ENCODE measurements around the gene PLG. TPM values are rescaled to one million over a fixed set of nuclear protein-coding genes. Genes with fewer than 3 reads are reported as not detected.
"Not testable (repeated sequence)": the region's sequence is repeated elsewhere in the genome, so short reads cannot be mapped to it uniquely, and the experiment has no call there.

The PLG gene
- total and polyA plus RNA-seq, 2 experiments from 2014 or later, result 0.71 TPM; not detected in 1

GRCh38 chr6:160667639-160668481 lies 34.2 kb upstream of the PLG start:
- no peak for TF ChIP-seq CTCF (IDR thresholded peaks at IDR 0.05; ENCODE audit: low read depth, low read length)
- H3K27me3 ChIP-seq, result no peaks in the 10 kb centered on the region
- peak in 1 of 2 donors; percentile 2 for DNase-seq (ENCODE audit: low read depth in 1 of 2, low spot score in 1 of 2)
- H3K36me3 ChIP-seq, result no peaks in the 10 kb centered on the region
- H3K4me1 ChIP-seq (ENCODE audit: low read depth), result no peaks in the 10 kb centered on the region
- H3K27ac ChIP-seq, result no peak overlapping the region
- H3K4me3 ChIP-seq, result no peak overlapping the region
- H3K9me3 ChIP-seq (ENCODE audit: low read depth), result no peaks in the 10 kb centered on the region

DNA sequence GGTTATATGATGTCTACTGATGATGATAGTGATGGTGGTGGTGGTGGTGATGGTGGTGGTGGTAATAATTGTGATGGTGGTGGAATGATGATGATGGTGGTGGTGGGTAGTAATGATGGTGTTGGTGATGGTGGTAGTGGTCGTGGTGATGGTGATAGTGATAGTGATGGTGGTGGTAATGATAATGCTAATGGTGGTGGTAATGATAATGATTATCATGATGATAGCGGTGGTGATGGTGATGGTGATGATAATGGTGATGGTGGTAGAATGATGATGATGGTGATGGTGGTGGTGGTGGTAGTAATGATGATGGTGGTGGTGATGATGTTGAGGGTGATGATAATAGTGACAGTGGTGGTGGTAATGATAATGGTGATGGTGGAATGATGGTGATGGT lies 33.5 kb upstream of the PLG start:
- H3K4me1 ChIP-seq (ENCODE audit: low read depth), result no peaks in the 10 kb centered on the region
- no peaks in the 10 kb centered on the region for H3K27me3 ChIP-seq
- H3K9me3 ChIP-seq (ENCODE audit: low read depth), result no peaks in the 10 kb centered on the region
- no peak for DNase-seq (ENCODE audit: low read depth in 1 of 2, low spot score in 1 of 2)
- no peak for TF ChIP-seq CTCF (IDR thresholded peaks at IDR 0.05; ENCODE audit: low read depth, low read length)
- no peaks in the 10 kb centered on the region for H3K36me3 ChIP-seq
- H3K27ac ChIP-seq, result no peak overlapping the region
- H3K4me3 ChIP-seq, result no peak overlapping the region

DNA sequence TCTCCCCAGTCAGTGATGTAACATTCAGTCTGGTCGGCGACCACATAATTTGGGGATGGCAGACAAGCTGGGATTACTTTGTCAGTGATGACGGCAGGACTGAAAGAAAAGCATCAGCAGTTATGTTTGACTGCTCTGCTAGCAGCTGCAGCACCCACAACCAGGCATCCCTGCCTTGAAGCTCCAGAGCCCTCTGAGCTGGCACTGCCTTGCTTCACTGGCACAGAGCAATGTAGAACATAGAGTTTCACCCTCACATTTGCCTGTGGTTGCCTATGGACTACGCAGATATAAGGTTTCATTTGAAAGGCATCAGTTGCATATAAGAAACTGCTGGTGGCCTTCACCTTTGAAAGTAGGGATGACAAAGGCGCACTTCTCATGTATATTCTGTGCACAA lies 25.6 kb upstream of the PLG start:
- H3K9me3 ChIP-seq (ENCODE audit: low read depth); H3K27ac ChIP-seq; H3K4me3 ChIP-seq; H3K36me3 ChIP-seq; DNase-seq (ENCODE audit: low read depth in 1 of 2, low spot score in 1 of 2); H3K4me1 ChIP-seq (ENCODE audit: low read depth): not testable (repeated sequence)
- peaks cover 20% of the 10 kb centered on the region for H3K27me3 ChIP-seq

GRCh38 chr6:160678230-160678629 lies 23.8 kb upstream of the PLG start:
- TF ChIP-seq CTCF (IDR thresholded peaks at IDR 0.05; ENCODE audit: low read depth, low read length), result no peak
- H3K4me3 ChIP-seq, result no peak overlapping the region
- no peaks in the 10 kb centered on the region for H3K36me3 ChIP-seq
- no peak overlapping the region for H3K27ac ChIP-seq
- H3K9me3 ChIP-seq (ENCODE audit: low read depth), result no peaks in the 10 kb centered on the region
- H3K27me3 ChIP-seq, result peaks cover 20% of the 10 kb centered on the region
- DNase-seq (ENCODE audit: low read depth in 1 of 2, low spot score in 1 of 2), result no peak
- no peaks in the 10 kb centered on the region for H3K4me1 ChIP-seq (ENCODE audit: low read depth)

- H3K27me3 ChIP-seq, result peaks cover 20% of the 10 kb centered on the region
- H3K27ac ChIP-seq, result no peak overlapping the region
- no peaks in the 10 kb centered on the region for H3K9me3 ChIP-seq (ENCODE audit: low read depth)
- peak in 1 of 2 donors; percentile 1 for DNase-seq (ENCODE audit: low read depth in 1 of 2, low spot score in 1 of 2)
- no peaks in the 10 kb centered on the region for H3K4me1 ChIP-seq (ENCODE audit: low read depth)
- H3K4me3 ChIP-seq, result peak overlapping the region; percentile 19
- TF ChIP-seq CTCF (IDR thresholded peaks at IDR 0.05; ENCODE audit: low read depth, low read length), result no peak
- no peaks in the 10 kb centered on the region for H3K36me3 ChIP-seq
Measured at GRCh38 chr6:160678744-160679401, 23.2 kb upstream of the PLG start.

DNA sequence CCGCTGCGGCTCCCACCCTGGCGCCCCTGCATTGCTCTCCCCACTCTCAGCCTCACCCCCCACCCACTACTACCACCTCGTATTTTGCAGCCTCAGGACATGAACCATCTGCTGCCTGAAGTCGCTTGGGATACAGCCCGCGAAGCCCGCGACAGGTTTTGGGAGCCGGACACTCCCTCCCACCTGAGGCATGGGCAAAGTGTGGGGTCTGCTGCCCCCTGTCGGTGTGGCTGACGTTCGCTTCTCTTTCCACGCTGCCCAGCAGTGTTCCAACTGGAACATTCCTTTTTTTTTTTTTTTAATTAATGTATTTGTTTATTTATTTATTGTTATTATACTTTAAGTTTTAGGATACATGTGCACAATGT lies 22.7 kb upstream of the PLG start:
- Histone ChIP-seq H3K4me3 (peak overlapping the region; percentile 19), H3K27me3 (peaks cover 20% of the 10 kb centered on the region), H3K4me1 (ENCODE audit: low read depth) (no peaks in the 10 kb centered on the region), H3K27ac (no peak overlapping the region), H3K36me3 (no peaks in the 10 kb centered on the region), H3K9me3 (ENCODE audit: low read depth) (no peaks in the 10 kb centered on the region)
- peak in 1 of 2 donors; percentile 8 for DNase-seq (ENCODE audit: low read depth in 1 of 2, low spot score in 1 of 2)
- peak; percentile 2 for TF ChIP-seq CTCF (IDR thresholded peaks at IDR 0.05; ENCODE audit: low read depth, low read length)

- DNase-seq (ENCODE audit: low read depth in 1 of 2, low spot score in 1 of 2); H3K4me3 ChIP-seq; H3K27ac ChIP-seq; H3K27me3 ChIP-seq; H3K9me3 ChIP-seq (ENCODE audit: low read depth); H3K4me1 ChIP-seq (ENCODE audit: low read depth); H3K36me3 ChIP-seq: not testable (repeated sequence)
Measured at GRCh38 chr6:160685101-160685761, 16.8 kb upstream of the PLG start.
